Measurements from ENCODE around the gene ZNF580.

Gene ZNF580

GRCh38 chr19:55625004-55625326, 15.8 kb upstream of the ZNF580 start:
- no peak for DNase-seq

GRCh38 chr19:55626350-55626749, 14.5 kb upstream of the ZNF580 start:
- DNase-seq: peak; percentile 92

- DNase-seq: peak; percentile 93
Measured at GRCh38 chr19:55632463-55632834, 8.4 kb upstream of the ZNF580 start.

- DNase-seq: no peak
Measured at GRCh38 chr19:55633861-55634260, 6.9 kb upstream of the ZNF580 start.

GRCh38 chr19:55635334-55635717, 5.5 kb upstream of the ZNF580 start:
- DNase-seq: no peak

- DNase-seq: no peak
Measured at GRCh38 chr19:55635856-55636440, 4.9 kb upstream of the ZNF580 start.

GRCh38 chr19:55636723-55637122, 4.1 kb upstream of the ZNF580 start:
- DNase-seq: no peak

GRCh38 chr19:55637534-55637933, 3.3 kb upstream of the ZNF580 start:
- DNase-seq: no peak

GRCh38 chr19:55638864-55639359, 1.9 kb upstream of the ZNF580 start:
- DNase-seq: peak; percentile 76

- DNase-seq: peak; percentile 82
Measured at GRCh38 chr19:55640043-55640576, 692 bp upstream of the ZNF580 start.

GRCh38 chr19:55641426-55642152, 787 bp downstream of the ZNF580 start:
- DNase-seq: no peak

GRCh38 chr19:55642153-55643002, 1.6 kb downstream of the ZNF580 start:
- DNase-seq: peak; percentile 49

- DNase-seq: peak; percentile 87
Measured at GRCh38 chr19:55643003-55643886, 2.4 kb downstream of the ZNF580 start, which contains the start of gene ZNF581. ZNF581 (plus strand) TSS chr19:55643649; CDS start chr19:55644572, 923 bp downstream.

- DNase-seq: no peak
Measured at GRCh38 chr19:55643887-55644176, 3.0 kb downstream of the ZNF580 start.

GRCh38 chr19:55644191-55644833, 3.5 kb downstream of the ZNF580 start:
- DNase-seq: no peak

GRCh38 chr19:55644842-55645511, 4.2 kb downstream of the ZNF580 start:
- no peak for DNase-seq

GRCh38 chr19:55645512-55645881, 4.7 kb downstream of the ZNF580 start:
- no peak for DNase-seq

GRCh38 chr19:55646889-55647731, 6.3 kb downstream of the ZNF580 start:
- no peak for DNase-seq

GRCh38 chr19:55647732-55648584, 7.2 kb downstream of the ZNF580 start, which contains the start of gene CCDC106:
CCDC106 (plus strand) TSS chr19:55648212; CDS start chr19:55649047, 835 bp downstream.
- no peak for DNase-seq
